NCI-H460 (cell line): Measurements from ENCODE around the gene PLCG2. TPM values are rescaled to one million over a fixed set of nuclear protein-coding genes. Genes with fewer than 3 reads are reported as not detected.
"Not testable (repeated sequence)": the region's sequence is repeated elsewhere in the genome, so short reads cannot be mapped to it uniquely, and the experiment has no call there.

Experiments used
- DNase-seq: peaks from one replicate; pipeline ENCODE4 v3.0.0-alpha.2; 2016; ENCODE audit warnings: low read depth; ENCODE audit errors: extremely low read depth
- total RNA-seq: library from RNA; depleted of rRNA; stranded (reverse); fragments of >200 nt; shearing (Covaris generic); gene quantifications from 2 replicates; pipeline ENCODE4 v1.2.3, GENCODE V29; 2014

PLCG2 gene
- total RNA-seq, 1 experiment from 2014 or later = 2.8 TPM

DNA sequence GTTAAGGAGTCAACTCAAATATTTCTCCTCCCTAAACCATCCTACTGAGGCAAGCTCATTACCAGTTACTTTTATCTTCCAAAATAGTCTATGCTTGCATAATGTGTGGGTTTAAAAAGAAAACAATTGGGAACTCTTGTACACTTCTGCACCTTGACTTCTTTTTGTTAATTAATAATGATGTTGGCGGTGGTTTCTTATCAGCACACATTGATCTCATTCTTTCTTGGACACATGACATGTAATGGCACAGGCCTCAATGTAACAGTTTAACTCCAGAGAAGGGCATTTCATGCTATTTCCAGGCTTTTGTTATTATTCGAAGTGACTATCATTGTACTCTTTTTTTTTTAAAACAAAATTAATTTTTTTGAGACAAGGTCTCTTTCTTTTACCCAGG lies 7.8 kb downstream of the PLCG2 start:
- no peak for DNase-seq

DNA sequence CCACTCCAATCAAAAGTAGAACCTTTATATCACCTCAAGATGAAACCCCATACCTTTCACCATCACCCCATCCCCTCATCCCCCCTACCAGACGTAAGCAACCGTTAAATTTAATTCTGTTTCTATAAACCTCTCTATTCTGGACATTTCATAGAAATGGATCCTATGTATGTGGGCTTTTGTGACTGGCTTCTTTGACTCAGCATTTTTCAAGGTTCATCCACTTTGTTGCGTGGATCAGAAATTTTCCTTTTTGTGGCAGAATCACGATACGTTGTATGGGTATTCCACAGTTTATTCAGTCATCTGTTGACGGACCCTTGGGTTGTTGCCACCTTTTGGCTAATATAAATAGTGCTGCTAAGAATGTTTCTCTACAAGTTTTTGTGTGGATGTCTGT lies 8.6 kb downstream of the PLCG2 start:
- DNase-seq = no peak

DNA sequence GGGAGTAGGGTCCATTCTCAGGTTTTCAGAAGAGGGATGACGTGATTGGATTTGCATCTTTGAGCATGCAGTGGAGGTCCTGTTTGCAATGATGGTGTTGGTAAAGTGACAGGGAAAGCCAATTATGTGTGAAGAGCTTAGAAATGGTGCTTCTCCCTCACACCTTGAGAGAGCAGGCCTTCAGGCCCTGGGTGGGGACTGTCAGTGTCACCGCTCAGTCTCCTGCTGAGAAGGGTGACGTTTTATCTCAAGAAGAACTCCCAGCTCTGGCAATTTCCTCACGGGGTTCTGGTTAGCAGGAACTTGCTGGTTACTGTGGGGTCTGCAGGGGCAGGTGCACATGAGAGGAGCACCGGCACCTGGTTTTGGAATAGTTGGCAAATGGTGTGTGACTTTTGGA lies 11.2 kb downstream of the PLCG2 start:
- DNase-seq = no peak

DNA sequence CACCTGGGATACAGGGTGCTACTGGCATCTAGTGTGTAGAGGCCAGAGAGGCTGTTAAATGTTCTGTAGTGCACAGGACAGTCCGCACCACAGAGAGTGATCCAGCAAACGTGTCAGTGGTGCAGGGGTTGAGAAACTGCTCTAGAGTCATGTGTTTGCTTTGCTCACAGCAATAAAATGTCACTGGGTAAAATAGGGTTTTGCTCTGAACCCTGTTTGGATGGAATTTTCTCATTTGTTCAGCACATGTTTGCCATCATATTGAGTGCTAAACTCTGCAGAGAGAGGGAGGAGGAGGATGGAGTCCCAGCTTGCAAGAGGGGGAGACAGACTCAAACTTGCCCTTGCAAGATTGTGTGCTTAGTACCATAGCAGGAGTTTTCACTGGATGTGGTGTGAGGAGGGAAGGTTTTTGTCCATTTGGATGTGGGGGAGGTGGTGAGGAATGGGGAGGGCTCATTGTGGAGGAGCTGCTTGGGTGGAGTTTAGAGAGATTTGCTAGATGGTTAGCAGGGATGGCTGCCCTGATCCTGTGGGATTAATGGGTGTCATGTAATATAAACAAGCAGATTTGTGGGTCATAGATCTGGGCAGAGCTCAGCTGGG lies 11.8 kb downstream of the PLCG2 start:
- no peak for DNase-seq

DNA sequence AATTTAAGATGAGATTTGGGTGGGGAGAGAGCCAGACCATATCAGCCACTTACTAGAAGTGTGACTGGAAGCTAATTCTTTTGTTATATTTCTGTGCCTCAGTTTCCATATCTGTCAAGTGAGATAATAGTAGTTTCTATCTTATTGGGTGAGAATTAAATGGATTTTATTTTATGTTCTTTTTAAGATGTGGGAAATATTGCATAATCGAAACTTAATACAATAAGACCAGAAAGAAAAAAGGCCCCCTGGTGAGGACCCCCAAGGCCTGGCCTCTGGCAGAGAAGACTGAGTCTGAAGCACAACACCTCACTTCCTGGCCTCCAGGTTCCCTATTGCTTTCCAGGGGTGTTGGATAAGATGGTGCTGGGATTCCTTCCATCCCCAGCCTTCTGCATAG lies 13.7 kb downstream of the PLCG2 start:
- DNase-seq = no peak

DNA sequence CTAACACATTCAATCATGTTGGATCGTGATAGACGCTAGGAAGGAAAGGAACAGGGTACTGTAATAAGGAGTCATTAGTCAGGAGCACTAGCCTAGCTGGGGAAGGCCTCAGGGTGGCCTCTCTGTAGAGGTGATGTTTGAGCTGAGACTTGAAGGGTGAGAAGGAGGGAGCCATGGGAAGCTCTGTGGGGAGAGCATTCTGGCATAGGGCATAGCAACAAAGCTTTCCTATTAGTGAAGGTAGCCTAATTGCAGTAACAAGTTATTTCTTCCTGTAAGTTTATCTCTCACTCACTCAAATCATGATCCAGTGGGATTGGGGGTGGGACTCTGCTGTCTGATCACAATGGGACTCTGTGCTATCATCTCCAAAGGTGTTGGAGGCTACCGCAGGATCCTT lies 16.1 kb downstream of the PLCG2 start:
- DNase-seq = no peak

DNA sequence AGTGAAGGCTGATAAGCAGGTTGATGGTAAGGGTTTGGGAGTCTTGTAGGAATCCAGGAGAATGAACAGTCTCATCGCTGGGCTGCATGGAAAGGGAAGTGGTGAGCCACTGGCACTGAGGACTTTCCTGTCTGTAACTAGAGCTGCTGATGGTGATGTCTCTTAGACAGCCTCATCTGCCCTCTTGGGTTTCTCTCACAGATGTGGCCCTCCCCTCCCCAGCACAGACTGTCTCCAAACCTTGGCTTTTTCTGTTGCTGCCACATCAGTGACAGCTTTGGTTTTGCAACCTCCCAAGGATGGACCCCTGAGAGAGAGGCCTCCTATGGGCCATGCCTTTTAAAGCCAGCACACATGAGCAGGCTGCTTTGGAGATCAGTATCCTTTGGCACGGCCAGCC lies 16.9 kb downstream of the PLCG2 start:
- no peak for DNase-seq

DNA sequence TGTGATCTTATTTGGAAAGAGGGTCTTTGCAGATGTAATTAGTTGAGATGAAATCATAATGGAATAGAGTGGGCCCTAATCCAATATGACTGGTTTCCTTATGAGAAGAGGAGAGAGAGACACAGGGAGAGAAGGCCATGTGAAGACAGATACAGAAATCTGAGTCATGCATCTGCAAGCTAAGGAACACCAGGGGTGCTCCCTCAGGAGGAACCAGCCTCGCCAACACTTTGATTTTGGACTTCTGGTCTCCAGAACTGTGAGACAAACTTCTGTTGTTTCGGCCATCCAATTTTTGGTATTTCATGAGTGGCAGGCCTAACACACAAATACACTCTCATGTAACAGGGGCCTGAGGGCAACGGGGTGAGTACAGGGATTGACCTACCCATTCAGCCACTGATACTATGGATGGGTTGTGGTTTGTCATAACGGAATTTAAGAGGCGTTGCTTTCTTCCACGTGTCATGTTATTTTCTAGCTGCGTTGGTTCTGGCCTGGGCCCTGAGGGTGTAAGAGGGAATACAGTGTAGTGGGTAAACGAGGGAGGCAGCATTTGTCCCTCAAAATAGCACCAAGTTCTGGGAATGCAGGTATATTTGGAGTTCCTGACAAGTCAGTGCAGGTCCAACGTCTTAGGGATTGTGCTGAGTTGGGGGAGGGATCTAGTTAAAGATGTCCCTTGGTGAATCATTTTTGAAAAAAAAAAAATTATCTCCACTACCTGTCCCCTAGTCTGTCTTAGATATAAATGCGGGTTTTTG lies 17.7 kb downstream of the PLCG2 start:
- no peak for DNase-seq

DNA sequence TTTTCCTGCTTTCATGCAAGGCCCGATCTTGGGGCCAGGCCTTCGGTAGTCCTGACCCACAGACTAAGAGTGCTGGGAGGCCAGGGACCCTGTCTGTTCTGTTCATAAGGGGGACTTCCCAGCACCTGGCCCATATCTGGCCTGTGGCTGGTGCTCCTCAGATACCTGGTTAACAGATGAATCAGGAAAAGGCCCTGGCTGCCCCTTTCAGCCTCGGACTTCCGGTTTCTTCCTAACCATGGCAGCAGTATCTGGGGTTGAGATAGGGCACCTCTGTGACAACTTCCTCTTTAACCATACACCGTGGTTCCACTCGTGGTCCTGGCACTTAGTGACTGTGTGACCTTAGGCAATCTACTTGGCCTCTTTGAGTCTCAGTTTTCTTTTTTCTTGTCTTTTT lies 18.4 kb downstream of the PLCG2 start:
- DNase-seq = no peak

DNA sequence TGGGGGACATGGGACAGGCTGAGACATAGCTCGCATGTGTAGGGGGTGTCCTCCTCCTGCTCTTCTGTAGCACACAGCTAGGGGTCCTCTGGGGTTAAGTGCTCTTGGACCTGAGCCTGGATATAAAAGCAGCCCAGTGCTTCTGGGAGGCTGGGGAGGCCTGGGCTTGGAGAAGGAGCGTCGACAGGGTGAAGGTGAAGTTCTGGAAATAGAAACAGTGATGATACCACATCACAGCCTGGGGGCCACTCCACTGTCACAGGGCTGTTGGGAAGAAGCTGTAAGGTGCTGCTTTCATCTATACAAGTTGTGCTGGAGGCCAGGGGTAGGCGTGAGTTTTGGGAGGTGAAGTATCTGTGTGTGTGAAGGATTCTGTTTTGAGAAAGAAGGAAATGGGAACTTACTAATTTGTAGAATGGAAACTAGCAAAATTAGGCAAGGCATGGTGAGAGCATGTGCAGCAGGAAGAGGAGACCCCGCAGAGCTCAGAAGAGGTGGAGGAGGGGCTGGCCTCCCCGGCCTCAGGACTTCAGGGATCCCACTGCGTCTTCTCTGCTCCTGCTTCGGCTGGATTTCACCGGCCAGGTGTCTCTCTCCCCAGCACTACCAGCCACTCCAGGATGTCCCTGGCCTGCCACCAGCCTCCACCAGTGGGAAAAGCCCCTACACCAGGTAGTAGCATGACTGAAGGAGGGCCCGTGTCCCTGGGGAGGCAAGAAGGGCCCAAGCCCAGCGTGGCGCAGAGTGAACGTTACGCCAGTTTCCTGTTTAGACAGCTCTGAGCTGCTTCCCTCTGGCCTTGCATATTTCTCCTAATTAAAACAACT lies 19.4 kb downstream of the PLCG2 start:
- DNase-seq = no peak

DNA sequence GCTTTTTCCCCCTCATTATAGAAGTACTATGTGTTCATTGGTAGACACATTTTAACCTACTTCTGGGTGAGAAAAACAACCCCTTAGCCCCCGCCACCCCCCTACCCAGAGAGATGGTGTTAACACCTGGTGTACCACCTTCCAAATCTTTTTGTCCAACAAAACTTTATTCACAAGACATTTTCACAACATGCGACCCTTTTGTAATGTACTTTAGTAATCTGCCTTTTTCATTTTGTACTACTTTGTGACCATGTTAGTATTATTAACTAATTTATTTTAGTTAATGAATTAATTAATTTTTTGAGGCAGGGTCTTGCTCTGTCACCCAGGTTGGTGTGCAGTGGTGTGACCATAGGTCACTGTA lies 20.0 kb downstream of the PLCG2 start:
- no peak for DNase-seq

DNA sequence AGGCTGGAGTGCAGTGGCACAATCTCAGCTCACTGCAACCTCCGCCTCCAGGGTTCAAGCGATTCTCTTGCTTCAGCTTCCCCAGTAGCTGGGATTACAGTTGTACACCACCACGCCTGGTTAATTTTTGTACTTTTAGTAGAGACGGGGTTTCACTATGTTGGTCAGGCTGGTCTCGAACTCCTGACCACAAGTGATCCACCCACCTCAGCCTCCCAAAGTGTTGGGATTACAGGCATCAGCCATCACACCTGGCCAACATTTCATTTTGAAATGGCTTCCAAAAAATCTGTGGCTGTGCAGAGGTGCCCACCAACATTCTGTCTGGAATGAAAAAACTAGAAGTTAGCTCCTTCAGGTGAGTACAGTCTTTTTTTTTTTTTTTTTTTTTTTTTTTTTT lies 22.6 kb downstream of the PLCG2 start:
- not testable (repeated sequence) for DNase-seq

DNA sequence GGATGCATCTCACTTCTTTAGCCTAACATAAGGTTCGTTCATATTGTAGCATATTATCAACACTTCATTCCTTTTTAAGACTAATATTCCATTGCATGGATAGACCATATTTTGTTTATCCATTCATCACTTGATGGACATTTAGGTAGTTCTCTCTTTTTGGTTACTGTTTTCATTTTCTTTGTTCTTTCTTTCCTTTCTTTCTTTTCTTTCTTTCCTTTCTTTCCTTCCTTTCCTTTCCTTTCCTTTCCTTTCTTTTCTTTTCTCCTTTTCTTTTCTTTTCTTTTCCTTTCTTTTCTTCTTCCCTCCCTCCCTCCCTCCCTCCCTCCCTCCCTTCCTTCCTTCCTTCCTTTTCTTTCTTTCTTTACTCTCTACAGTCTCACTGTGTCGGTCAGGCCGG lies 24.2 kb downstream of the PLCG2 start:
- no peak for DNase-seq

DNA sequence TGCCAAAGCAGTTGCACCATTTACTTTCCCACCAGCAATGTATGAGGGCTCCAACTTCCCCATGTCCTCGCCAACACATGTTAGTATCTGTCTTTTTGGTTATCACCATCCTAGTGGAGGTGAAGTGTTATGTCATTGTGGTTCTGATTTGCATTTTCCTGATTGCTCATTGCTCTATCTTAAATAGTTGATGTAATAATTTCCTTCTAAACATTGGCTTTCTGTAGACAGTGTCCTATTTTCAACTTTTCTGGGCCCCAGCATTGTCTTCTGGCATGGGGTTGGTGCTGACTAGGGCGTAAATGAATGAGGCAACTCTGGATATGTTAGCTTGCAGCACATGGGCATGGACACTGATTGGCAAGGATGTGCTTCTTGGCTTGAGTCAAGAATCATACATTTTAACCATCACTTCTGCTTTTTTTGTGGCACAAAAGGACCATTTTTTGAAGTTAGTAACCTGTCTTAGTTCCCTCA lies 25.1 kb downstream of the PLCG2 start:
- DNase-seq = no peak

DNA sequence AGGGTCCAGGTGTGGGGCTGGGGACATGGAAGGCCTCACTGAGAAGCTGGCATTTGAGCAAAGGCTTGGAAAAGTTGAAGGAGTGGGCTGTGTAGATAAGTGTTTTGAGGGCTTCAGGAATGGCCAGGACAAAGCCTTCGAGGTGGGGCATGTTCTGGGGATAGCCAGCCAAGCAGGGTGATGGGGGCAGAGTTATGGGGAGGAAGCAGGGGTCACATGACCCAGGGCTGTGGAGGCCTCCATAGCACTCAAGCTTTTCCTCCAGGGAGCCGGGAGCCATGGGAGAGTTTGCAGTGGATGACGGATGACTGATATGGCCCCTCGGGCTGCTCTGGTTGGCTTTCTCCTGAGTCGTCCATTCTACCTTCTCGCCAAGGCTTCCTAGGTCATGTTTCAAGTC lies 27.6 kb downstream of the PLCG2 start:
- DNase-seq = no peak

DNA sequence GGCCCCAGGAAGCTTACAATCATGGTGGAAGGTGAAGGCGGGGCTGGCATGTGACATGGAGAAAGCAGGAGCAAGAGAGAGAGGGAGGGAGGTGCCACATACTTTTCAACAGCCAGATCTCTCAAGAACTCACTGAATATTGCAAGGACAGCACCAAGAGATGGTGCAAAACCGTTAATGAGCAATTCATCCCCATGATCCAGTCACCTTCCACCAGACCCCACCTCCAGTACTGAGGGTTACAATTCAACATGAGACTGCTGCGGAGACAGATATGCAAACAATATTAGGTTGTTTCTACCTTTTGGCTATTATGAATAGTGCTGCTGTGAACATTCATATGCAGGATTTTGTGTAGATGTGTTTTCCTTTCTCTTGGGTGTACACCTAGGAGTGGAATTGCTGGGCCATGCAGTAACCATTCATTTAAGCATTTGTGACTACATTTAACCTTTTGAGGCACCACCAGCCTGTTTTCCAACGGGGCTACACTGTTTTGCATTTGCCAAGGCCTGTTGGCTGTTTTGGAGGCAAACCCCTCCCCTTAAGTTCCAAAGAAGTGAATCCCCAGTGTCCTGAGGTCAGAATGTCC lies 28.8 kb downstream of the PLCG2 start:
- DNase-seq = no peak

DNA sequence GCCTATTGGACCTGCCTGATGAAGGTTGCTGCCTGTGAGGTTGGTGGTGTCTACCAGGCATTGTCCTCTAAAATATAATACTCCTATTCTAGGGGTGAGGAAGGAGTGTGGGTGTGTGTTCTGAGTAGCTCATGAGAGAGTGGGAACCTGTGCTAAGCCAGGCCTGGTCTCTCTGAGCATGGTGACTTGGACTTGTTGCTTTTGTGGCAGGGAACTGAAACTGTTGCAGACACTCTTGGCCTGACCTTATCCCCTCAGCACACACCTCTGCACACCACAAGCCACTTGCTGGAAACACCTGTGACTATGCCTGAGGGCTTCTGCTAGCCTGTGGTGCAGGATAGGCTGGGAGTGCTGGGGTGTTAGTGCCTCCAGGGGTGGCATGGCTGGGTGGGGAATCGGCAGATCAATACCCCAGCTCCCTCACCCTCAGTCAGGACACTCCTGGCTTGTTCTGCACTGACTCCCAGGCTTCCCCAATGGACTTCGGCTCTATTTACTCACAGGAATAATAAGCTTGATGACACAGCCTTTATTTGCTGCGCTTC lies 29.9 kb downstream of the PLCG2 start:
- no peak for DNase-seq

DNA sequence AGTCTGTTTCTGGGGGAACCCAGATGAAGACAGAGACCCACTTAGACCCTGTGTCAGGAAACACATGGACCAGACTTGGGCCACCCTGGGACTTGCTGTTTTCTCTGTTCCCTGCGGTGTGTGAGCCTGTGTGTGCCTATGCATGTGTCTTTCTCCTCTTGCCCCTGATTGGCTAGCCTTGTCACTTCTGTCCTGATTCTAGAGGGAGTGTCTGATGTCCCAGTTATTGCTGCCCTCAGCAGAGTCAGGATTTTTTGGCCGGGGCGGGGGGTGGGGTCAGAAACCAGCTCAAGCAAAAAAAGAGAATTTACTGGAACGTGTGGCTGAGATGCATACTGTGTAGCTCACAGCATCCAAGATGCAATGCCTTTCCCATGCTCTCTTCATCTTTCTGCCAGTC lies 30.5 kb downstream of the PLCG2 start:
- no peak for DNase-seq

DNA sequence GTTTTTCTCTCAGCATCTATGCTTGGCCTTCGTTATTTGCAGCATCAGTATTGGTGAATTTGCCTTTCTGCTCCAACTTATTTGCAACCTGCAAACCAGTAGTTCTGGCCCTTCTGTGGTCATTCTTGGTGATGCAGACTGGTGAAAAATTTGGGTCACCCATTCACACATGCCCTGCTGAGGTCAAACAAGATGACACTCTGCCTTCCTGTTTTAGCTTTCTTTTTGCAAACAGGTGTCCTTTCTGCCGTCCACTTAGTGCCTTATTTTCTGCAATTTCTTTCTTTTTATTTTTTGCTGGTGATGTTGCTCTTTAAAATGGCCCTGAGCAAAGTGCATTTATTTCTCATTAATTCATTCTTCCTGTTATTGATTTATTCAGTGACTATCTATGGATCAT lies 31.3 kb downstream of the PLCG2 start:
- no peak for DNase-seq

DNA sequence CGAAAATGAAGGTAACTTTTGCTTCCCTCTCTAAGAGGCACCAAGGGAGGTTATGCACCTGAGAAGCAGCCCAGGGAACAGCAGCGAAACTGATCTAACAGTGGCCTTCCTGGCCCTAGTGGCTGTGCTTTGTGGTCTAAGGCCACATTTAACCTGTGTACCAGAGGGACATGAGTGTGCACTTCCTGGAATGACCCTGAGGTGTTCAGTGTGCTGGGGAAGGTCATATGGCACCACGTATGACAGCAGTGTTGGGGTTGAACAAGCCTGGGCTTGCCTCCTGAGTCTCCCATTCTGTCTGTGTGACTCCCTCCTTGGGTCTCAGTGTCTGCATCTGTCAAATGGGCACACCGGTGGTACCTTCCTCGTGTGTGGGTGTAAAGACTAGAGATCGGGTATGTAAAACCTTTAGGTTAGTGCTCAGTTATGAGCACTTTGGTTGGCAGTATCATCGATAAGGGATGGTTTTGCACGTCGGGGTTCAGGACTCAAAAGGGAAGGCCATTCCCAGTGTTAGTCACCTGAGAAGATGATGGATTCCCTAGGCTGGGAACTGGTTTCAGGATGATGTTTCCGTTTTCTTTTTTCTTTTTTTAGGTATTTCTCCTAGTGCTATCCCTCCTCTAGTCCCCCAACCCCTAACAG lies 31.9 kb downstream of the PLCG2 start:
- DNase-seq = no peak

DNA sequence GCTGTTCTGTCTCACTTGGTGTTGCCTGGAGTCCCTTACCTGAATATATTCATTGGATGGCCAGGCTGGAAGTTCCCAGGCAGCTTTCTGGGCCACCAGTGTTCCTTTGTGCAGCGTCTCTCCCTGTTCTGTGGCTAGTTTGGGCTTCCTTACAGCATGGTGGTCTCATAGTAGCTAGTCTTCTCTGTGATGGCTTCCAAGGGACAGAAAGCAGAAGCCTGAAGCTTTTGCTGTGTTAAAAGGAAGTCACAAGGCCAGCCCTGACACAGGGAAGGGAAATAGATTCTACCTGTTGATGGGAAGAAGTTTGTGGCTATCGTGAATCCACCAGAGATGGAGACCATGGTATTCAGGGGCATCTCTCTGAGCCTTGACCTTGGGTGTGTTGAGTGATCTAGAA lies 34.6 kb downstream of the PLCG2 start:
- no peak for DNase-seq
